ENCODE results near the gene CPEB3. TPM values are rescaled to one million over a fixed set of nuclear protein-coding genes. Genes with fewer than 3 reads are reported as not detected.

CPEB3 gene
- total and polyA plus RNA-seq, 12 donors: 0.71 to 17.6 (median 13.3) TPM

- Histone ChIP-seq H3K4me3 (no peak overlapping the region), H3K27ac (peak overlapping the region; percentile 48 to 84 (median 76)), H3K27me3 (no peaks in the 10 kb centered on the region), H3K9me3 (peaks cover 0 to 8% (median 0%) of the 10 kb centered on the region in 11 donors), H3K36me3 (no peaks in the 10 kb centered on the region), H3K4me1 (peaks cover 21 to 68% (median 61%) of the 10 kb centered on the region in 9 donors)
- intact Hi-C loops (cut with DNase I): loop anchor here in 1 of 10 donors (10.0 kb wide), 1 partner anchor 60 kb away; no protein-coding TSS in a partner anchor
- peak; percentile 33 to 78 (median 56) for ATAC-seq
- TF ChIP-seq CTCF (IDR thresholded peaks at IDR 0.05): no peak
- peak in 1 of 2 donors; percentile 12 for DNase-seq
- 18 to 23% methylated on average over 3 of the region's 3 CpGs for WGBS, 2 donors
Measured at GRCh38 chr10:92124616-92125143, 166.2 kb downstream of the CPEB3 start.

- DNase-seq (no peak), ATAC-seq (peak in 5 of 8 donors; percentile 32 to 82 (median 49))
- TF ChIP-seq CTCF (IDR thresholded peaks at IDR 0.05): no peak
- Histone ChIP-seq H3K36me3 (no peaks in the 10 kb centered on the region), H3K9me3 (peaks cover 0 to 7% (median 0%) of the 10 kb centered on the region in 11 donors), H3K4me3 (no peak overlapping the region), H3K4me1 (peaks cover 21 to 73% (median 61%) of the 10 kb centered on the region in 9 donors), H3K27ac (peak overlapping the region; percentile 20 to 84 (median 76)), H3K27me3 (no peaks in the 10 kb centered on the region)
- intact Hi-C loops (cut with DNase I): loop anchor here in 1 of 10 donors (10.0 kb wide), 1 partner anchor 61 kb away; no protein-coding TSS in a partner anchor
- WGBS, 2 donors: 13 to 20% methylated on average over 1 of the region's 1 CpG
Measured at GRCh38 chr10:92124020-92124419, 166.9 kb downstream of the CPEB3 start.

- 59 to 61% methylated on average over 5 of the region's 5 CpGs for WGBS, 2 donors
Measured at GRCh38 chr10:92122941-92123450, 167.9 kb downstream of the CPEB3 start.

More at GRCh38 chr10:92122941-92123450, 167.9 kb downstream of the CPEB3 start:
- Histone ChIP-seq H3K27me3 (no peaks in the 10 kb centered on the region), H3K4me3 (no peak overlapping the region), H3K36me3 (no peaks in the 10 kb centered on the region), H3K27ac (peak overlapping the region; percentile 1 to 82 (median 72)), H3K4me1 (peaks cover 21 to 76% (median 61%) of the 10 kb centered on the region in 9 donors), H3K9me3 (no peaks in the 10 kb centered on the region)
- intact Hi-C loops (cut with DNase I): loop anchor here in 1 of 10 donors (10.0 kb wide), 1 partner anchor 62 kb away; no protein-coding TSS in a partner anchor
- TF ChIP-seq CTCF (IDR thresholded peaks at IDR 0.05): no peak
- no peak for DNase-seq
- peak in 4 of 8 donors; percentile 7 to 26 (median 20) for ATAC-seq

Data from heart right ventricle (tissue), 16 donors.